MCF 10A (cell line): Measurements from ENCODE around the gene SLC5A3. TPM values are rescaled to one million over a fixed set of nuclear protein-coding genes. Genes with fewer than 3 reads are reported as not detected.
A peak's percentile ranks its signal among the peaks of the same experiment; 100 is the strongest.

Experiments
- BruUV-seq: library from RNA; stranded (reverse); fragments of 400-500 nt; replicated peaks from 2 replicates; lab custom pipeline; 2021; lab: Mats Ljungman, UMichigan
- CTCF ChIA-PET: fragments of 300-600 bp; sonication (Branson Sonifier 250); formaldehyde crosslinking; extraction: SDS; loops from one replicate; lab custom pipeline; 2021; ENCODE audit warnings: antibody characterized with exemption, inconsistent platforms; lab: Yijun Ruan, JAX
- POLR2A ChIA-PET: fragments of 300-600, 350-650 bp; sonication (Branson Sonifier 250); formaldehyde crosslinking; extraction: SDS; loops from one replicate; lab custom pipeline; 2020; ENCODE audit warnings: antibody characterized with exemption, inconsistent platforms; lab: Yijun Ruan, JAX
- DNase-seq: peaks from one replicate; pipeline ENCODE4 v3.0.0-alpha.2; 2018; ENCODE audit not compliant: unreplicated experiment
- H3K27ac Mint-ChIP-seq: one replicate; pipeline ENCODE4 v1.8.0; 2022; ENCODE audit warnings: mild to moderate bottlenecking, low read depth, mixed read lengths; ENCODE audit not compliant: unreplicated experiment
- H3K27me3 Mint-ChIP-seq: one replicate; pipeline ENCODE4 v1.8.0; 2022; ENCODE audit warnings: mixed read lengths; ENCODE audit not compliant: insufficient read depth, unreplicated experiment
- H3K36me3 Mint-ChIP-seq: one replicate; pipeline ENCODE4 v1.8.0; 2022; ENCODE audit warnings: mild to moderate bottlenecking, moderate library complexity, mixed read lengths; ENCODE audit not compliant: insufficient read depth, unreplicated experiment
- H3K4me1 Mint-ChIP-seq: one replicate; pipeline ENCODE4 v1.8.0; 2022; ENCODE audit warnings: mixed read lengths; ENCODE audit not compliant: insufficient read depth, unreplicated experiment
- H3K4me3 Mint-ChIP-seq: one replicate; pipeline ENCODE4 v1.8.0; 2022; ENCODE audit warnings: mild to moderate bottlenecking, moderate library complexity, mixed read lengths; ENCODE audit not compliant: unreplicated experiment
- H3K9me3 Mint-ChIP-seq: one replicate; pipeline ENCODE4 v1.8.0; 2022; ENCODE audit warnings: mixed read lengths; ENCODE audit not compliant: unreplicated experiment
- CTCF ChIP-seq: fragments of 200-600 bp; IDR thresholded peaks from one replicate; pipeline ENCODE4 v1.8.0; 2022; ENCODE audit warnings: antibody characterized with exemption, mild to moderate bottlenecking; ENCODE audit not compliant: unreplicated experiment
- intact Hi-C: fragments of 100-400 bp; cut with micrococcal nuclease; formaldehyde crosslinking; loops from 2 replicates; pipeline ENCODE4 v1.14.1; 2022
- total RNA-seq: library from RNA; stranded (reverse); gene quantifications from 2 replicates; pipeline ENCODE4 v1.2.3, GENCODE V29; 2022

Gene SLC5A3
- total RNA-seq, 1 experiment from 2014 or later, result 8.5 TPM

DNA sequence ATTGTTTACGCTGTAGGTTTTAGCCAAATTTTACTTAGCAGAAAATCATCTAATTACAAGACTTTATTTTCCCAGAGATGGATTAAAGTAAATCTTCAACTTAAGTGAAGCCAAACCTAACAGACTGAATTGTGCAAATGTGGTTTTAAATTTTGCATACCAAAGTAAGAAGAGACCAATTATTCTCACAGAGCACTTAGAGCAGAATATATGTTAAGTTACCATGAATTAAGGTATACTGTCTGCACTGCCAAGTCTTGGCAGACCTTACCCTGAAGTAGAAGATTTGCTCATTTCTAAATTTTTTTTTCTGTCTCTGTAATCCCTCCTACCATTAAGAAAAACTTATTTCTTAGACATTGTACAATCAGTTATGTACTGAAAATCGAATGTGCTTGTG lies 24.1 kb downstream of the SLC5A3 start:
- Mint-ChIP-seq H3K27ac (no peak overlapping the region), H3K9me3 (no peaks in the 10 kb centered on the region), H3K4me3 (no peak overlapping the region), H3K4me1 (no peaks in the 10 kb centered on the region), H3K27me3 (no peaks in the 10 kb centered on the region), H3K36me3 (peaks cover 29% of the 10 kb centered on the region)
- intact Hi-C loops, result no loop called here
- CTCF ChIA-PET, result interaction anchor here (0.6 to 0.7 kb wide), 2 partner anchors 150 to 263 kb away, joined by 3 to 5 read pairs; no protein-coding TSS in a partner anchor
- no peak for DNase-seq
- POLR2A ChIA-PET, result no interaction called here
- TF ChIP-seq CTCF, result no peak
- no TSS peak for BruUV-seq

GRCh38 chr21:34100337-34100736 lies 27.0 kb downstream of the SLC5A3 start:
- H3K4me1 Mint-ChIP-seq, result no peaks in the 10 kb centered on the region
- BruUV-seq, result no TSS peak
- no peaks in the 10 kb centered on the region for H3K9me3 Mint-ChIP-seq
- no peak overlapping the region for H3K4me3 Mint-ChIP-seq
- POLR2A ChIA-PET, result interaction anchor here (1.3 kb wide), 1 partner anchor 19 kb away, joined by 6 read pairs; no protein-coding TSS in a partner anchor
- H3K27me3 Mint-ChIP-seq, result no peaks in the 10 kb centered on the region
- peaks cover 28% of the 10 kb centered on the region for H3K36me3 Mint-ChIP-seq
- intact Hi-C loops, result no loop called here
- H3K27ac Mint-ChIP-seq, result no peak overlapping the region
- TF ChIP-seq CTCF, result no peak
- DNase-seq, result no peak
- CTCF ChIA-PET, result interaction anchor here (1.1 to 2.5 kb wide), 2 partner anchors 19 to 177 kb away, joined by 3 to 13 read pairs; no protein-coding TSS in a partner anchor

DNA sequence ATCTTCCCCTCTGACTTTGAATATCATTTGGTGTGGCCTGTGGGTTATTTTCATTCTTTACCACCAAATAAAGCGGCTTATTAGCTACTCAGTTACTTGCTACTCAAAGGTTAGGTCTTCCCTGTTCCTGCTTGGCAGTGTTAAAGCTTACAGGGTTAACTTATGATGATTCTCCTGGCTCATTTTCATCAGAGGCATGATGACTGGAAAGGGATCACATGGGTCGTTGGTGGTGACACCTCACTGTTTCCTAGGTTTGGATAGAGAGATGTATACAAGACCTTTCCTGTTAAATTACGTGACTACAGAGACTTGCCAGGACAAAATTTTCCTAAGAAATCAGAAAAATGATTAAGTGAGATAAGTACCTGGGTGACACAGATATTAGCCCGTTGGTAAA lies 27.4 kb downstream of the SLC5A3 start:
- intact Hi-C loops, result no loop called here
- H3K4me3 Mint-ChIP-seq, result no peak overlapping the region
- no peaks in the 10 kb centered on the region for H3K4me1 Mint-ChIP-seq
- peak overlapping the region; percentile 8 for H3K27ac Mint-ChIP-seq
- H3K9me3 Mint-ChIP-seq, result no peaks in the 10 kb centered on the region
- DNase-seq, result no peak
- H3K27me3 Mint-ChIP-seq, result no peaks in the 10 kb centered on the region
- BruUV-seq, result no TSS peak
- ChIA-PET CTCF (interaction anchor here (0.6 to 2.5 kb wide), 3 partner anchors 9 to 177 kb away, joined by 3 to 13 read pairs (median 3); no protein-coding TSS in a partner anchor), POLR2A (interaction anchor here (1.3 kb wide), 1 partner anchor 20 kb away, joined by 6 read pairs; no protein-coding TSS in a partner anchor)
- H3K36me3 Mint-ChIP-seq, result peaks cover 23% of the 10 kb centered on the region
- TF ChIP-seq CTCF, result no peak

DNA sequence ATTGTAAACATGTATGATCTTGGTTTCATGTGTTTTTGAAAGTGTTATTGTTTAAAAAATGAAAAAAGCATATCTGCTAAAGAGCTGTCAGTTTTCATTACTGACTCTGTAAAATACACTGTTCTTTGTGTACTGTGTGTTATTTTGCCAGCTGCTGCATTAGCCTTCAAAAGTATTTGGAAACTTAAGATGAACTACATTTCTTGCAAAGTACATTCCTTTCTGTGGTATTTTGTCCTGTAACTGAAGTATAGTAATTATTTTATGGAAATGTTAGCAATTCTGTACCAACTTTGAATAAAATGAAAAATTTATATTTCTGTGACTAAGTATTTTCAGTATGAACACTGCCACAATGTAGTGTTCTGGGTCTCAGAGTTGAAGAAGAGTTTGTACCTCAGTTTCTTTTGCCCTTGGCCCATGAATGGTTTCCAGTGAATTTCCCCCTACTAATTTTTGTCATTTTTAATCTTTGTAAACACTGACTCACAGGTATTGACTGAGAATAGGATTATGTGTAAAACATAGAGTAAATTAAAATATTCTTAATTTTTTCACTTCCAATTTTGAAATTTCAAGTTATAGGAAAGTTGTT lies 32.7 kb downstream of the SLC5A3 start:
- H3K27ac Mint-ChIP-seq, result no peak overlapping the region
- CTCF ChIA-PET, result no interaction called here
- BruUV-seq, result no TSS peak
- H3K4me1 Mint-ChIP-seq, result no peaks in the 10 kb centered on the region
- TF ChIP-seq CTCF, result no peak
- POLR2A ChIA-PET, result interaction anchor here (0.7 to 1.2 kb wide), 3 partner anchors 13 to 305 kb away, joined by 3 to 4 read pairs (median 3); no protein-coding TSS in a partner anchor
- intact Hi-C loops, result no loop called here
- H3K36me3 Mint-ChIP-seq, result peaks cover 5% of the 10 kb centered on the region
- no peak for DNase-seq
- H3K9me3 Mint-ChIP-seq, result no peaks in the 10 kb centered on the region
- H3K4me3 Mint-ChIP-seq, result no peak overlapping the region
- H3K27me3 Mint-ChIP-seq, result no peaks in the 10 kb centered on the region
